Measurements from ENCODE around the gene VMP1. TPM values are rescaled to one million over a fixed set of nuclear protein-coding genes. Genes with fewer than 3 reads are reported as not detected.

VMP1 gene
- total RNA-seq, 1 experiment from 2014 or later: 83.1 TPM

DNA sequence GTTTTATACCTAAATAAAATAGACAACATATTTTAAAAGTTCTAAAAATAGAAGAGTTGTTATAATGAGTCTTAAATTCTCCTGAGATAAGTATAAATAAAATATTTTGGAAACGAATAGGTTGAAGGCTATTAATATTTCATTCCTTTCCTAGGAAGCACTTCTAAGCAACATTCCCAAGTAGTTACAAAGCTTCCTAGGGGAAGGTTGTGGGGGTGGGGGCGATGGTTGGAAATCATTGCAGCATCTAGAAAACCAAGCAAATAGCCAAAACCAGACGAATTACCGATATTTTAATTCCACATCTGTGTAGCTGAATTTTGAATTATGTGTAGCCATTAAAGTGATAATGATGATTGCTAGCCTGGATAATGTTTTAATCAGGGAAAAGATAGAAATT, 27.1 kb upstream of the VMP1 start:
- H3K27ac Mint-ChIP-seq: no peak overlapping the region
- no peak overlapping the region for H3K27ac ChIP-seq (ENCODE audit: insufficient read length, low read depth, low read length)
- no CpG with 5 or more reads among the region's 4 CpGs for WGBS (ENCODE audit: extremely low coverage, insufficient read length, low lambda C conversion rate)

More for the DNA sequence above, 27.1 kb upstream of the VMP1 start:
- no peaks in the 10 kb centered on the region for H3K79me1 ChIP-seq (ENCODE audit: insufficient read depth, low read depth, low read length, poor library complexity, severe bottlenecking)
- H2BK20ac ChIP-seq (ENCODE audit: low read depth, low read length, poor library complexity, severe bottlenecking): no peak overlapping the region
- no peak overlapping the region for H3K56ac ChIP-seq (ENCODE audit: insufficient read length, low read depth, low read length)
- H3K4me2 ChIP-seq (ENCODE audit: insufficient read depth, insufficient read length, low read length): no peak overlapping the region
- no peak overlapping the region for H2BK5ac ChIP-seq (ENCODE audit: insufficient read length, low read length)
- H3K4ac ChIP-seq (ENCODE audit: low read depth, low read length): no peak overlapping the region
- no peak overlapping the region for H2BK12ac ChIP-seq (ENCODE audit: insufficient read length, low read depth, low read length)
- no peak for DNase-seq
- H3K4me1 ChIP-seq (ENCODE audit: insufficient read depth, low read length): no peaks in the 10 kb centered on the region
- H4K91ac ChIP-seq (ENCODE audit: insufficient read length, low read depth, low read length): no peak overlapping the region
- H2AK5ac ChIP-seq (ENCODE audit: insufficient read length, low read length): no peak overlapping the region
- no peak overlapping the region for H3K18ac ChIP-seq (ENCODE audit: insufficient read length, low read depth, low read length)
- no peaks in the 10 kb centered on the region for H3K27me3 Mint-ChIP-seq (ENCODE audit: low read depth)
- H3K4me3 Mint-ChIP-seq: no peak overlapping the region
- H4K5ac ChIP-seq (ENCODE audit: insufficient read length, low read depth, low read length): no peak overlapping the region
- no peaks in the 10 kb centered on the region for H3K4me1 Mint-ChIP-seq
- H3K9me3 ChIP-seq (ENCODE audit: control insufficient read depth, low read depth, low read length): no peaks in the 10 kb centered on the region
- peaks cover 41 to 89% (median 76%) of the 10 kb centered on the region in 3 experiments; a peak in 6 of 7 replicates for H3K36me3 Mint-ChIP-seq (ENCODE audit: insufficient read depth in 1 of 3, low read depth in 3 of 3)
- H4K8ac ChIP-seq (replicated peaks; ENCODE audit: insufficient read length, low read depth, low read length): no peak overlapping the region
- no peak overlapping the region for H3T11ph ChIP-seq (ENCODE audit: low read length)
- no peaks in the 10 kb centered on the region for H3K23me2 ChIP-seq (ENCODE audit: insufficient read length, low read depth, low read length, poor library complexity, severe bottlenecking)
- no peak overlapping the region for H3K14ac ChIP-seq (ENCODE audit: insufficient read depth, low read length)
- H3K9me3 Mint-ChIP-seq: no peaks in the 10 kb centered on the region
- H3K9ac ChIP-seq (ENCODE audit: extremely low read depth, insufficient read length, low read length): no peak overlapping the region
- H2BK120ac ChIP-seq (ENCODE audit: low read depth, low read length, poor library complexity, severe bottlenecking): no peak overlapping the region
- H3K23ac ChIP-seq (ENCODE audit: insufficient read length, low read depth, low read length): no peak overlapping the region
- H2AFZ ChIP-seq (ENCODE audit: low read length): no peak overlapping the region
- TF ChIP-seq, protein P1, sequence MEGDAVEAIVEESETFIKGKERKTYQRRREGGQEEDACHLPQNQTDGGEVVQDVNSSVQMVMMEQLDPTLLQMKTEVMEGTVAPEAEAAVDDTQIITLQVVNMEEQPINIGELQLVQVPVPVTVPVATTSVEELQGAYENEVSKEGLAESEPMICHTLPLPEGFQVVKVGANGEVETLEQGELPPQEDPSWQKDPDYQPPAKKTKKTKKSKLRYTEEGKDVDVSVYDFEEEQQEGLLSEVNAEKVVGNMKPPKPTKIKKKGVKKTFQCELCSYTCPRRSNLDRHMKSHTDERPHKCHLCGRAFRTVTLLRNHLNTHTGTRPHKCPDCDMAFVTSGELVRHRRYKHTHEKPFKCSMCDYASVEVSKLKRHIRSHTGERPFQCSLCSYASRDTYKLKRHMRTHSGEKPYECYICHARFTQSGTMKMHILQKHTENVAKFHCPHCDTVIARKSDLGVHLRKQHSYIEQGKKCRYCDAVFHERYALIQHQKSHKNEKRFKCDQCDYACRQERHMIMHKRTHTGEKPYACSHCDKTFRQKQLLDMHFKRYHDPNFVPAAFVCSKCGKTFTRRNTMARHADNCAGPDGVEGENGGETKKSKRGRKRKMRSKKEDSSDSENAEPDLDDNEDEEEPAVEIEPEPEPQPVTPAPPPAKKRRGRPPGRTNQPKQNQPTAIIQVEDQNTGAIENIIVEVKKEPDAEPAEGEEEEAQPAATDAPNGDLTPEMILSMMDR (conservative IDR thresholded peaks at IDR 0.05): no peak
- H3K27me3 ChIP-seq (ENCODE audit: insufficient read depth, low read length): no peaks in the 10 kb centered on the region
- no peaks in the 10 kb centered on the region for H3K79me2 ChIP-seq (ENCODE audit: insufficient read depth, low read length)
- H4K20me1 ChIP-seq (ENCODE audit: control insufficient read depth, insufficient read depth, insufficient read length): no peaks in the 10 kb centered on the region
- no peak overlapping the region for H2BK15ac ChIP-seq (ENCODE audit: low read depth, low read length)

Data from H9 (cell line).